Dermis blood vessel endothelial cell (primary cell): Measurements from ENCODE around the gene WBP2. TPM values are rescaled to one million over a fixed set of nuclear protein-coding genes. Genes with fewer than 3 reads are reported as not detected.

Source experiments
- DNase-seq: peaks from one replicate; pipeline ENCODE4 v3.0.0; 2010
- total RNA-seq: library from RNA; depleted of rRNA; stranded (reverse); fragments of >200 nt; gene quantifications from 2 replicates; pipeline ENCODE4 v1.2.3, GENCODE V29; 2014

Gene WBP2
- total RNA-seq, 1 donor from 2014 or later: 19.2 TPM

GRCh38 chr17:75826561-75827307 is 28.4 kb downstream of the WBP2 start:
- peak; percentile 45 for DNase-seq

GRCh38 chr17:75825748-75826370 is 29.3 kb downstream of the WBP2 start:
- DNase-seq: no peak

DNA sequence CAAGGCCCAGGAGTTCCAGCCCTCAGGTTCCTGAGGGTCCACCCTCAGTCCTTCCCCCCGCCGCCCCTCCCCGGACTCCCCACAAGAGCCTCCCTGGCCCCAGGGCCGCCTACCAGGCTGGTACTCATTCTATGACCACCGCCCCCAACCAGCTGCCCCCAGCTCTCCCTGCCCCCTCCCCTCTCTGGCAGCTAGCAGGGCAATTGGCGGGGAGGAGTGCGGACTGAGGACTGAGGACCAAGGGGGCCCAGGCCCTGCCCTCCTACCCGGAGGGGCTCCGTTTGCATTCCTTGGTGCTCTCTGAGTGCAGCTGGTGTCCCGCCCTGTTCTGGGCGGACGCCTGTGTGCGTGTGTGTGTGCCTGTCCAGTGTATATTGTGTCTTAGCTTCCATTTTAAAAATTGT is 30.0 kb downstream of the WBP2 start:
- DNase-seq: no peak

- DNase-seq: no peak
These were observed 30.5 kb downstream of the WBP2 start for GRCh38 chr17:75824666-75825065.

GRCh38 chr17:75824050-75824552 is 31.0 kb downstream of the WBP2 start:
- no peak for DNase-seq

- no peak for DNase-seq
These were observed 31.7 kb downstream of the WBP2 start for GRCh38 chr17:75823257-75824041.

DNA sequence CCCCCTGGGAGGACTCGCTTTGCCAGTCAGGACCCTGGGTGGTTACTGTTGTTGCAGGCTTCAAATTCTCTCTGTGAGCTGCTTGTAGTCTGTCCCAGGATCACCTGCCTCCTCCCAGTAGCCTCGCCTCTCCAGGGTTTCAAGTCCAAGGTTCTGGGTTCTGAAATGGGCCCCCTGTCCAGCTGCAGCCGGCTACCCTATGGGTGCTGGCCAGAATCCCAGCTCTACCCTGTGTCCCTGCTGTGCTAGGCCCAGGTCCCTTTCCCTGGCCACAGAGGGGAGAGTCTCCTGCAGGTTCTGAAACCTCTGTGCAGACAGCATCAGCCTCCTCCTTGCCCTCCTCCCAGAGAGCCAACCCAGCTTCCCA is 32.4 kb downstream of the WBP2 start:
- DNase-seq: no peak

DNA sequence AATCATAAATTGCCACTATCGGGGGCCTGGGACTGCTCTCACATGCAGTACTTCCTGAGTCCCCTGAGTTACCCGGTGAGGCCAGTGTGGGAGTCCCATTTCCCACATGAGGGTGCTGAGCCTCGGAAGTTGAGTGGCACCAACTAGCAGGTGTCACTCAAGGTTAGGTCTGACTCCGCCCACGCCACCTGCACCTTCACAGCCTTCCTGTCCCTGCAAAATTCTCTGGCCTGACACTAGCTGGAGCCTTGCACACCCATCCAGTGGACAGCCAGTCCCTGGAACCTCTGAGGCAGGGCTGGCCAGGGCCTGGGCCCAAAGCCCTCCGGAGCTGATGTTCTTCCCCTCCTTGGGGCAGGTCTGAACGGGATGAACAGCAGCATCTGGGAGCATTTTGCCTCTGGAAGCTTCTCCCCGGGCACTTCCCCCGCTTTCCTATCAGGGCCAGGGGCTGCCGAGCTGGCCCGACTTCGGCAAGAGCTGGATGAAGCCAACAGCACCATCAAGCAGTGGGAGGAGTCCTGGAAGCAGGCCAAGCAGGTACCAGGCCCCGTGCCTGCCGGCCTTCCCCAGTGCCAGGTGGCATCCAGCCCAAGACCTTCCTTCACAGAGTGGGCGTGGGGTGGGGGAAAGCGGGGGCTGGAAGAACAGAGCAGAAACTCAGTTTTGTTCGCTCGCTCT is 32.9 kb downstream of the WBP2 start:
- DNase-seq: no peak

DNA sequence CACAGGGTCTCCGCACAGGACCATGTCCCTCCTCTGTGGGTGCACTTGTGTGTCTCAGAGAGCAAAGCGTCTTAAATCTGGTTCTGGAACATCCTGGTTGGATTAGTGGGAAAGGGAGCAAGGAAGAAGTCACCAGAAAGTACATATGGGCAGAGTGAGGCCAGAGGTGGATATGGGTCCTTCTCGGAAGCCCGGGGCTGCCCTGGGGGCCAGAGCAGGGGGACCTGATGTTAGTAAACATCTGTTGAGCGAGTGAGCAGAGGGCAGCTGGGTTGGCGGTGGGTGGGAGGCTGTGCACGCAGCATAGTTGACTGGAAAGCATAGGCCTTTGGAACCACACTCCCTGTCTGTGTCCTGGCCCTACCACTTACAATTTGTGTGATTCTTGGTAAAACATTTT is 33.6 kb downstream of the WBP2 start:
- DNase-seq: no peak

GRCh38 chr17:75820094-75821080 is 34.7 kb downstream of the WBP2 start:
- no peak for DNase-seq

DNA sequence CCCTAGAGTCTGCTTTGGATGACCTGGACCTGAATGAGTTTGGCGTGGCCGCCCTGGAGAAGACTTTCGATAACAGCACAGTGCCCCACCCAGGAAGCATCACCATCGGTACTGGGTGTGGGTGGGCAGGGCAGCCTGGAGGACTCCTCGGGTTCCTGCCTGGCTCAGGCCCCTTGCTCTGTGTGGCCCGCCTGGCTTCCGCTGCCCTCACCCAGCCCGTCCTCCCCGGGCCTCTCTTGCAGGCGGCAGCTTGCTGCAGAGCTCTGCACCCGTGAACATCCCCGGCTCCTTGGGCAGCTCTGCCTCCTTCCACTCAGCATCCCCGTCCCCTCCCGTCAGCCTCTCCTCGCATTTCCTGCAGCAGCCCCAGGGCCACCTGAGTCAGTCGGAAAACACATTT is 35.5 kb downstream of the WBP2 start:
- DNase-seq: no peak

- no peak for DNase-seq
These were observed 36.0 kb downstream of the WBP2 start for GRCh38 chr17:75819116-75819515.

DNA sequence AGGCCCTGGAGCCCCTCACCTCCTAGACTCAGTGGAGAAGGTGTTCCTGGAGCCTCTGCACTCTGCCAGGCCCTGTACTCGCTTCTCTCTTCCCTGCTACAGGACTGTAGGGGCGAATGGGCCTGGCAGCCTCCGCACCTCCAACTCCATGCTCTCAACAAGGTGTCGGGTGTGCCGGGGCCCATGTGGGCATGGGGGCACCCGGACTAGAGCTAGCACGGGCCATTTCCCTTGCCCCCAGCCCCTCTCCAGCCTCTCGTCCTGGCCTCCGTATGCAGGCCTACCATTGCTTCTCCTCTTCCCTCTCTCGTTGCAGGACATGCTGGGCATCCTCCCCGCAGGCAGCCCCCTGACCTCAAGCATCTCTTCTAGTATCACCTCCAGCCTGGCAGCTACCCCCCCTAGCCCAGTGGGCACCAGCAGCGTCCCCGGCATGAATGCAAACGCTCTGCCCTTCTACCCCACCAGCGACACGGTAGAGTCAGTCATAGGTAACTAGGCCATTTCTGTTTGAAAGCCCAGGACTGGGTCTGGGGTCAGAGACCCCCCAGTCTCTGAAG is 36.7 kb downstream of the WBP2 start:
- no peak for DNase-seq

DNA sequence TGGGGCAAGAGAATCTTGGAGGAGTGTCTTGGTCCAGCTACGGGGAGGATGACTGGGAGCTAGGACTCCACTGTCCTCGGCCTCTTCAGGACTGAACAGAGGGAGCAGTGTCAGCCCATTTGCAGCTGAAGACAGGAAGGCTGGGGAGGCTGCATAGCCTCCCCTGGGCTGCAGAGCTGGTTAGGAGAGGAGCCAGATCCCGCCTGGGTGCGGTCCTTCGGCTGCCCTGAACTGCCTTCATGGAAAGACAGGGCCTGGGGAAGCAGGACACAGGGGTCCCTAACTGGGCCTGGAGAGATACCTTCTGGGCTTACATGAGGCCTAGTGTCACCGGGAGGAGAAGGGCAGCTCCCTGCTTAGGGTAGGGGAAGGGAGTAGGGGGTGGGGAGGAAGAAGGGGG is 37.6 kb downstream of the WBP2 start:
- DNase-seq: no peak

- DNase-seq: no peak
These were observed 38.4 kb downstream of the WBP2 start for GRCh38 chr17:75816693-75817092.

DNA sequence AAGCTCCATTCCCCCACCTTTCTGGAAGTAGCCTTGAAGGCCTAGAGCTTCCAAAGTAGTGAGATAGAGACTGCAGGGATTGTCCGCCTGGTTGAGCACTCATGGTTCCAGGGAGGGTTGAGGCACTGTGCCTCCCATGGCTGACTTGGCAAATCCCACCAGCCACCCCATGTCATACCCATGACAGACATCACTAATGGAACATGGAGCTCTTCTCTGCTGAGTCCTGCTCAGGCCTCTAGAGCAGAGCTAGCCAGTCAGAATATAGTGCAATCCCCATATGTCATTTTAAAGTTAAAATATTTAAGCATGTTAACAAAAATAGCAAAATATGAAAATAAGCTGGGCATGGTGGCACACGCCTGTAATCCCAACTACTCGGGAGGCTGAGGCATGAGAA is 39.7 kb downstream of the WBP2 start:
- DNase-seq: no peak

GRCh38 chr17:75814900-75815373 is 40.2 kb downstream of the WBP2 start:
- peak; percentile 79 for DNase-seq

DNA sequence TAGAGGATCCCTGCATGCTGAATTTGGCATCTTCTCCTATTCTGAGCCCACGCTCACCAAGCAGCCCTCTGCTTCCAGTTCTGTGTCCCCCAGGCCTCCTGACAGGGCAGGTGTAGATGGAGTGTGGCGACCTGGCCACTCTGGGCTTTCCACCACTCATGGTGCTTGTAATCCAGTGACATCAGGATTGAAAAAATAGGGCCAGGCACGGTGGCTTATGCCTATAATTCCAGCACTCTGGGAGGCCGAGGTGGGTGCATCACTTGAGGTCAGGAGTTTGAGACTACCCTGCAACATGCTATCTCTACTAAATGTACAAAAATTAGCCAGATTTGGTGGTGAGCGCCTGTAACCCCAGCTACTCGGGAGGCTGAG is 41.1 kb downstream of the WBP2 start:
- no peak for DNase-seq

- no peak for DNase-seq
These were observed 41.8 kb downstream of the WBP2 start for GRCh38 chr17:75813081-75814020.
